Karpas-422 (cell line): ENCODE data around the gene DLGAP5. TPM values are rescaled to one million over a fixed set of nuclear protein-coding genes. Genes with fewer than 3 reads are reported as not detected.

Experiments used
- DNase-seq: peaks from one replicate; pipeline ENCODE4 v3.0.0-alpha.2; 2015
- H2AFZ ChIP-seq: fragments of 200-600 bp; sonication (generic); 2 replicates; pipeline ENCODE4 v1.6.1; 2014; ENCODE audit warnings: antibody characterized with exemption, low read length, mixed read lengths
- H3K27ac ChIP-seq: fragments of 200-600 bp; sonication (generic); 2 replicates; pipeline ENCODE4 v1.5.1; 2014; ENCODE audit warnings: mild to moderate bottlenecking, low read length, moderate library complexity
- H3K27me3 ChIP-seq: fragments of 200-600 bp; sonication (generic); 2 replicates; pipeline ENCODE4 v1.6.1; 2014; ENCODE audit warnings: low read length, mixed read lengths
- H3K36me3 ChIP-seq: fragments of 200-600 bp; sonication (generic); 2 replicates; pipeline ENCODE4 v1.6.1; 2014; ENCODE audit warnings: low read length, mixed read lengths; ENCODE audit not compliant: insufficient read depth
- H3K4me1 ChIP-seq: fragments of 200-600 bp; sonication (generic); 2 replicates; pipeline ENCODE4 v1.6.1; 2014; ENCODE audit warnings: mild to moderate bottlenecking, low read length, mixed read lengths
- H3K4me2 ChIP-seq: fragments of 200-600 bp; sonication (generic); 2 replicates; pipeline ENCODE4 v1.6.1; 2014; ENCODE audit warnings: low read length, low read depth, mild to moderate bottlenecking; ENCODE audit not compliant: poor library complexity, severe bottlenecking
- H3K4me3 ChIP-seq: fragments of 200-600 bp; sonication (generic); 2 replicates; pipeline ENCODE4 v1.5.1; 2014; ENCODE audit warnings: mild to moderate bottlenecking, antibody characterized with exemption, low read length, mixed read lengths
- H3K79me2 ChIP-seq: fragments of 200-600 bp; sonication (generic); 2 replicates; pipeline ENCODE4 v1.6.1; 2014; ENCODE audit warnings: mild to moderate bottlenecking, low read length, mixed read lengths
- H3K9ac ChIP-seq: fragments of 200-600 bp; sonication (generic); 2 replicates; pipeline ENCODE4 v1.6.0; 2014; ENCODE audit warnings: low read length
- H3K9me2 ChIP-seq: fragments of 200-600 bp; sonication (generic), shearing (Covaris generic); replicated peaks from 2 replicates; pipeline ENCODE4 v1.6.0; 2014; ENCODE audit warnings: mild to moderate bottlenecking, low read length, moderate library complexity; ENCODE audit not compliant: insufficient read depth
- H3K9me3 ChIP-seq: fragments of 300-700, 200-600 bp; sonication (generic); 2 replicates; pipeline ENCODE4 v1.6.1; 2014; ENCODE audit warnings: low read length, mixed read lengths
- H4K20me1 ChIP-seq: fragments of 200-600 bp; sonication (generic); 2 replicates; pipeline ENCODE4 v1.6.1; 2014; ENCODE audit warnings: mild to moderate bottlenecking, antibody characterized with exemption, low read length, low read depth; ENCODE audit not compliant: insufficient read depth
- total RNA-seq: library from RNA; depleted of rRNA; stranded (reverse); fragments of >200 nt; shearing (Covaris generic); gene quantifications from 2 replicates; pipeline ENCODE4 v1.2.3, GENCODE V29; 2014; ENCODE audit warnings: low replicate concordance

DLGAP5 gene
- total RNA-seq, 1 experiment from 2014 or later, result 42.4 TPM

DNA sequence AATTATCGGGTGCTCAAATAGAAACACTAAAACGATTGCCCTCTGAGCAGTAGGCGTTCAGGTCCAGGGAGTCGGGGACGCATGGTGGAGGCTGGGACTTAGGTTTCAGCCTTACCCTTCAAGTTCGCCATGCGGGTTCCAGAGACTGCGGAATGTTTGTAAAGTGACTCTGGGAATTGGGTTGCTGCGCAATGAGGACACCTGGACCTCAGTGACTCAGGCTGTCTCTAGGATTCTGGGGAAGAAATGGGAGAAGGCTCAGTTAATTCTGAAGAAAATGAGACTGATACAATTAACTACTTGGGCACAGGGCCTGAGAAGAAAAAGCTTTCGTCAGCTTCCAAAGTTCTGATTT is 61.2 kb downstream of the DLGAP5 start:
- H3K4me1 ChIP-seq, result peaks cover 9% of the 10 kb centered on the region
- H3K9ac ChIP-seq, result no peak overlapping the region
- no peaks in the 10 kb centered on the region for H3K36me3 ChIP-seq
- no peak for DNase-seq
- no peak overlapping the region for H3K4me2 ChIP-seq
- no peaks in the 10 kb centered on the region for H3K27me3 ChIP-seq
- no peaks in the 10 kb centered on the region for H3K9me3 ChIP-seq
- H3K79me2 ChIP-seq, result no peaks in the 10 kb centered on the region
- H2AFZ ChIP-seq, result no peak overlapping the region
- H4K20me1 ChIP-seq, result no peaks in the 10 kb centered on the region; the same call in 1 of the 2 replicates
- H3K27ac ChIP-seq, result no peak overlapping the region
- no peaks in the 10 kb centered on the region for H3K9me2 ChIP-seq
- no peak overlapping the region for H3K4me3 ChIP-seq

DNA sequence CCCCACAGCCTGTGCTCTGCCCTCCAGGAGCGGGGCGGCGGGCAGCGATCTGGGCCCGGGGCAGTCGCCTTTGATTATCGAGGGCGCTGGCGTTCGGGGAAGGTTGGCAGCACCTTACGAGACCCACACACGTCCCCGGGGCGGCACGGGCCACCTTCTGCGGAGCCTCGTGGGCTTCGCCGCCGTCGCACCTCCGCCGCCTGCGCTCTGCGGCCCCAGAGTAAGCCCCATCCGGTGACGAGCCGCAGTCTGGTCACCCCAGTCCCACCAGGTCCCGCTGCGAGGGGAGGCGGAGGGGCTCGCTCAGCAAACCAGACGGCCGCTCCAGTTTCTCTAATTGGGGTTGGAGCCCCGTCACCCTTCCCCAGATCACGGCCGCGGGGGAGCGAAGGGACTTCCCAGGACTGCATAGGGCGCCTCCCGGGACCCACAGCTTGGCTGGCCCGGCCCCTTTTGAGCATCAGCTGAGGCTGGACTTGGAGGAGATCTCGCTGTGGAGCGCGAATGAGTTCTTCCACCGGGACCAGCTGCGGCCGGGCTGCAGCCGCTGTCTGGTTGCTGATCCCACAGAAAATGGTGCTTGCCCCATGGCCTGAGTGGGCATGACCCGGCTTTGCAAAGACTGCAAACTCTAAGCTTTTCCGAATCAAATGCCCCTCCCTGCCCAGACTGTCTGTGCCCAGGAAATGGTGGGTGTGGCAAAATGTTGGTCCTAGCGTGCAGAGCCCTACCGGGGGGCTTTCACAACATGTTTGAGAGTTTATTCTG is 61.8 kb downstream of the DLGAP5 start:
- H2AFZ ChIP-seq, result no peak overlapping the region
- peaks cover 9% of the 10 kb centered on the region for H3K4me1 ChIP-seq
- H3K4me3 ChIP-seq, result no peak overlapping the region
- no peaks in the 10 kb centered on the region for H3K9me3 ChIP-seq
- H3K79me2 ChIP-seq, result no peaks in the 10 kb centered on the region
- no peaks in the 10 kb centered on the region for H3K9me2 ChIP-seq
- H3K27ac ChIP-seq, result no peak overlapping the region
- peak overlapping the region; percentile 14 for H3K4me2 ChIP-seq
- no peaks in the 10 kb centered on the region for H3K36me3 ChIP-seq
- no peak for DNase-seq
- H4K20me1 ChIP-seq, result no peaks in the 10 kb centered on the region; the same call in 1 of the 2 replicates
- no peak overlapping the region for H3K9ac ChIP-seq
- no peaks in the 10 kb centered on the region for H3K27me3 ChIP-seq

DNA sequence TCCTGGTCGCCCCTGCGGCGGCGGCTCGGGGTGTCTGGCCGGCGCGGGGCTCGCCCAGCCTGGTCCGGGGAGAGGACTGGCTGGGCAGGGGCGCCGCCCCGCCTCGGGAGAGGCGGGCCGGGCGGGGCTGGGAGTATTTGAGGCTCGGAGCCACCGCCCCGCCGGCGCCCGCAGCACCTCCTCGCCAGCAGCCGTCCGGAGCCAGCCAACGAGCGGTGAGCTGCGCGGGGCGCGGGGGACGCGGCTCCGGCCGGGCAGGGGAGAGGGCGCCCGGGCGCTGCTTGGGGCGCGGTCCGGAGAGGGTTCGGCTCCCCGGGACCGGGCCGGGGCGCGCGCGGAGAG is 62.3 kb downstream of the DLGAP5 start, which contains the start of gene LGALS3:
Gene LGALS3 (plus strand): TSS at position 167 of the 342 bp plus-strand sequence. CDS start 8,122 bp downstream, outside the sequence.
- no peaks in the 10 kb centered on the region for H3K9me3 ChIP-seq
- no peaks in the 10 kb centered on the region; the same call in 1 of the 2 replicates for H4K20me1 ChIP-seq
- H3K4me2 ChIP-seq, result peak within 1 kb of the TSS; percentile 14
- H3K27me3 ChIP-seq, result no peaks in the 10 kb centered on the region
- H3K4me3 ChIP-seq, result no peak within 1 kb of the TSS
- no peak within 1 kb of the TSS for H2AFZ ChIP-seq
- no peak within 1 kb of the TSS for H3K9ac ChIP-seq
- peaks cover 9% of the 10 kb centered on the region for H3K4me1 ChIP-seq
- H3K27ac ChIP-seq, result no peak within 1 kb of the TSS
- no peaks in the 10 kb centered on the region for H3K9me2 ChIP-seq
- no peaks in the 10 kb centered on the region for H3K36me3 ChIP-seq
- H3K79me2 ChIP-seq, result no peaks in the 10 kb centered on the region
- no peak for DNase-seq

DNA sequence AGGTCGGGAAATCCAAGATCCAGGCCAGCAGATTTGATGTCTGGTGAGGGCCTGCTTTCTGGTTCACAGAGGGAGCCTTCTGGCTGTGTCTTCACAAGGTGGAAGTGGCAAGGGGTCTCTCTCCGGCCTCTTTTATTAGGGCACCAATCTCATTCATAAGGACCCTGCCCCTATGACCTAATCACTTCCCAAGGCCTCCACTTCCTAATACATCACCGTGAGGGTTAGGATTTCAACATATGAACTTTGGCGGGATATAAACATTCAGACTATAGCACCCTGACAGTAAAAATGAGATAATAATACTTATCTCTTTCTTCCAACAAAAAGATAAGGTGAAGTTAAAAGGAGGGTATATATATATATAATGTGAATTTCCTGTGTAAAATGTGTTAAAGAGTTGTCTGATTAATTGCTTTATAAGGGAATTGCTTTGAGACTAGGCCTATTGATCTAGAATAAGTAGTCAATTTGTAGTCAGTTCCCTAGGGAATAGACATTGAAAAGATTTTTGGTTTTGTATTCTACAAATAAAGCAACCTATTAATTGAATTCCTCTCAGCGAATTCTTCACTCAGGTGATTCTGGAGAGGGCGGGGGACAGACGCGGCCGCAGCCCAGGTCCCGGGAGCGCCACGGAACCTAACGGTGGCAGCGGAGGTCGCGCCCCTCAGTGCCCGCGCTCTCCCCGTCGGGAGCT is 62.8 kb downstream of the DLGAP5 start:
- Histone ChIP-seq H3K9me3 (no peaks in the 10 kb centered on the region), H3K27ac (no peak overlapping the region), H3K9ac (no peak overlapping the region), H4K20me1 (no peaks in the 10 kb centered on the region; the same call in 1 of the 2 replicates), H3K4me3 (no peak overlapping the region), H3K4me2 (no peak overlapping the region), H3K79me2 (no peaks in the 10 kb centered on the region), H2AFZ (no peak overlapping the region), H3K27me3 (no peaks in the 10 kb centered on the region), H3K4me1 (peaks cover 9% of the 10 kb centered on the region), H3K36me3 (no peaks in the 10 kb centered on the region), H3K9me2 (no peaks in the 10 kb centered on the region)
- DNase-seq, result no peak

DNA sequence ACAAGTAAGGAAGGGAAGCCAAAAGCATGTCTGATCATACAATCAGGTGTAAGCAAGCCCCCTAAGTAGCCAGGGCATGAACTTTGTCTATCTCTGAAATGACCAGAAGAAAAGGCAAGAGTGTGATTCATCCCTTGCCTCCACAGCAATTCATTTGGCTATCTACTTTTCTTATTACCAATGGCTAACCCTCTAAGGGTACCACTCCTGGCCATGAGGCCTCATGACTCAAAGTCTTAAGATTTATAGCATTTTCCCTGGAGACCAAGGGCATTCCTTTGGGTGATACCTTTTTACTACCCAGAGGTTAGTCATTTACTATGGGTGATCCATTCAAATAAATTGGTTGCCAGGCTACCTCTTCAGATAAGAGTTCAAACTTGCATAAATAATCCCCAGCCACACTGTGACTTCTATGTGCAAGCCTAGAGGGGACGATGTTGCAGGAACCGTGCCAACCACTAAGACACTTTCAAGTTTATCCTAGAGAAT is 63.9 kb downstream of the DLGAP5 start:
- H3K4me3 ChIP-seq, result no peak overlapping the region
- no peaks in the 10 kb centered on the region for H3K9me2 ChIP-seq
- no peaks in the 10 kb centered on the region for H3K27me3 ChIP-seq
- H3K4me2 ChIP-seq, result no peak overlapping the region
- no peaks in the 10 kb centered on the region for H3K36me3 ChIP-seq
- peaks cover 9% of the 10 kb centered on the region for H3K4me1 ChIP-seq
- no peak overlapping the region for H2AFZ ChIP-seq
- H3K9ac ChIP-seq, result no peak overlapping the region
- no peaks in the 10 kb centered on the region for H3K9me3 ChIP-seq
- no peaks in the 10 kb centered on the region for H3K79me2 ChIP-seq
- no peaks in the 10 kb centered on the region; the same call in 1 of the 2 replicates for H4K20me1 ChIP-seq
- DNase-seq, result peak; percentile 59
- no peak overlapping the region for H3K27ac ChIP-seq

DNA sequence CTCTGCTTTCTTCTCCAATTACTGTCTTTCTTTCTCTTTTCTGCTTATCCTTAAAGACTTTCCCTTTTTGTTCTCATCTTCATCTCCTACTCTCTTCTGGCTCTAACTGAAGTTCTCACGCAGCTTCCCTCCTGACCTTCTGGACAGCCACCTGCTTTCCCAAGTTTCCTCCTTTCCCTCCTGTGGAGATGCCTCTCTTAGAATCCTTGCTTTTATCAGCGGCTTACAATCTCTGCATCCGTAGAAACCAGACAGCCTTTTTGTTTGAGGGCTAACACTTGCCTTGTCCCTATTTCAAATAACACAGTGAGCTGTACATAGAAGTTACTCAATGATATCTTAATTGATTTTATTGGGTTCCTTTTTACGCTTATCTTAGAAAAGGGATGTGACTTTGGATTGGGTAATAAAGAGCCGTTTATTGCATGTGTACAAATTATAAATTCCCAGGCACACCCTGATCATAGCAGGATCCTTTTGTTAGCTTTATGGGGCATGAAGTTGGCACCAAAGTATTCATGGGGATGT is 64.4 kb downstream of the DLGAP5 start:
- Histone ChIP-seq H3K27me3 (no peaks in the 10 kb centered on the region), H3K9me2 (no peaks in the 10 kb centered on the region), H3K9ac (no peak overlapping the region), H4K20me1 (no peaks in the 10 kb centered on the region; the same call in 1 of the 2 replicates), H3K79me2 (no peaks in the 10 kb centered on the region), H3K27ac (no peak overlapping the region), H3K4me2 (no peak overlapping the region), H3K4me1 (peaks cover 9% of the 10 kb centered on the region), H2AFZ (no peak overlapping the region), H3K9me3 (no peaks in the 10 kb centered on the region), H3K36me3 (no peaks in the 10 kb centered on the region), H3K4me3 (no peak overlapping the region)
- DNase-seq, result no peak

DNA sequence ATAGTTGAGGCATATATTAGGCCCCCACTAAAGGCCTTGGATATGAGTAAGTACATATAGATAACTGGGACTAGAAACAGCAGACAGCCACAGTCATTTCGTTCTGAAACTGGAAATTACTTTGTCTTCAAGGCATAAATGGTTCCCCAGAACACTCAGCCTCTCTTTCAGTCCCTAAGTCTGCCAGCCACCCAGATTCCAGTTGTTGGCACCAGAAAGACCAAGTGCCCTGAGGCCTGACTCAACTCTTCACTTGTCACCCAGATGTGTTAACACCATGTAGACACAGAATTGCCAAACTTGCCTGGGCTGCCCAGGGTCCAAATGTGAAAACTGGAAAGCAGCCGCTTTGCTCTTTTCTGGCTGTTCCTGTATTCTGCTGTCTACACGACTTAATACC is 65.4 kb downstream of the DLGAP5 start:
- H4K20me1 ChIP-seq, result no peaks in the 10 kb centered on the region; the same call in 1 of the 2 replicates
- H3K79me2 ChIP-seq, result no peaks in the 10 kb centered on the region
- no peak overlapping the region for H3K9ac ChIP-seq
- no peak overlapping the region for H3K4me2 ChIP-seq
- no peaks in the 10 kb centered on the region for H3K9me3 ChIP-seq
- peaks cover 9% of the 10 kb centered on the region for H3K4me1 ChIP-seq
- no peaks in the 10 kb centered on the region for H3K36me3 ChIP-seq
- no peak overlapping the region for H2AFZ ChIP-seq
- no peak for DNase-seq
- H3K4me3 ChIP-seq, result no peak overlapping the region
- H3K27me3 ChIP-seq, result no peaks in the 10 kb centered on the region
- no peak overlapping the region for H3K27ac ChIP-seq
- no peaks in the 10 kb centered on the region for H3K9me2 ChIP-seq

DNA sequence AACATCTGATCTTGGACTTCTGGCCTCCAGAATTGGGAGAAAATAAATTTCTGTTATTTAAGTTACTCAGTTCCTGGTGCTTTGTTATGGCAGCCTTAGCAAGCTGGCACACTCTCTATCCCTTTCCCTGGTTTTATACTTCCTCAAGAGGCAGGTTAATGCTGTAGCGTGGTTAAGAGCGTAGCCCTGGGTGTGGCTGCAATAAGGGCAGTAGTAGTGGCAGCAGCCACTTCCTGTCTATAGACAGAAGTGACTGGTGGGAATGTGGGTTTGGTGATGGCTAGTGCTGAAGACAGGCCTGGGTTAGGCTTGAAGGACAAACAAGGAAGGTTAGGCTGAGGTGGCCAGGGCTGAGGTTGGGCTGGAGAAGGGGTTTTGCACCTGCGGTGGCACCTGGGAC is 66.0 kb downstream of the DLGAP5 start:
- no peak overlapping the region for H3K9ac ChIP-seq
- H3K4me2 ChIP-seq, result no peak overlapping the region
- H3K4me1 ChIP-seq, result peaks cover 9% of the 10 kb centered on the region
- no peaks in the 10 kb centered on the region for H3K9me2 ChIP-seq
- no peak for DNase-seq
- no peaks in the 10 kb centered on the region for H3K9me3 ChIP-seq
- no peaks in the 10 kb centered on the region for H3K36me3 ChIP-seq
- no peak overlapping the region for H2AFZ ChIP-seq
- no peak overlapping the region for H3K27ac ChIP-seq
- no peaks in the 10 kb centered on the region; the same call in 1 of the 2 replicates for H4K20me1 ChIP-seq
- no peaks in the 10 kb centered on the region for H3K79me2 ChIP-seq
- H3K4me3 ChIP-seq, result no peak overlapping the region
- no peaks in the 10 kb centered on the region for H3K27me3 ChIP-seq
